Lower leg skin (tissue), 4 donors: Measurements from ENCODE around the gene ANAPC2. TPM values are rescaled to one million over a fixed set of nuclear protein-coding genes. Genes with fewer than 3 reads are reported as not detected.

Source experiments
- DNase-seq, 2 donors: peaks; one replicate each; pipeline ENCODE4 v3.0.0-alpha.2; 2019; ENCODE audit warnings: low spot score in 2 of 2
- H3K4me3 ChIP-seq: fragments of 200-600 bp; sonication (generic); 2 replicates; pipeline ENCODE4 v1.5.1; 2017; ENCODE audit warnings: mild to moderate bottlenecking, low read depth; ENCODE audit not compliant: poor library complexity, severe bottlenecking
- POLR2A ChIP-seq, 2 donors: fragments of 450-650 bp; IDR thresholded peaks; one replicate each; pipeline ENCODE4 v1.6.1; 2016 to 2017; ENCODE audit warnings: antibody characterized with exemption in 2 of 2, mild to moderate bottlenecking in 1 of 2, moderate library complexity in 1 of 2
- WGBS, 2 donors: methylation state at CpG; one replicate each; pipeline ENCODE4 v1.1.5; 2018; 5-methylcytosine and 5-hydroxymethylcytosine counted together
- intact Hi-C: fragments of 100-400 bp; cut with DNase I; formaldehyde crosslinking; loops from one replicate; pipeline ENCODE4 v1.15.0; 2023; ENCODE audit warnings: low total_unique reads
- total RNA-seq, 4 donors: library from RNA; depleted of rRNA; stranded (reverse); fragments of >200 nt; gene quantifications; one replicate each; pipeline ENCODE4 v1.1.0, GENCODE V29; 2016
- TF ChIP-seq, protein P1 (sequence below), 3 donors: fragments of 450-650 bp; IDR thresholded peaks; one replicate each; pipeline ENCODE4 v1.5.1; 2016; ENCODE audit warnings: antibody characterized with exemption in 3 of 3, mild to moderate bottlenecking in 3 of 3, moderate library complexity in 2 of 3

ANAPC2 gene
- total RNA-seq, 4 donors from 2014 or later = 26.2 to 69.3 (median 30.5) TPM

DNA sequence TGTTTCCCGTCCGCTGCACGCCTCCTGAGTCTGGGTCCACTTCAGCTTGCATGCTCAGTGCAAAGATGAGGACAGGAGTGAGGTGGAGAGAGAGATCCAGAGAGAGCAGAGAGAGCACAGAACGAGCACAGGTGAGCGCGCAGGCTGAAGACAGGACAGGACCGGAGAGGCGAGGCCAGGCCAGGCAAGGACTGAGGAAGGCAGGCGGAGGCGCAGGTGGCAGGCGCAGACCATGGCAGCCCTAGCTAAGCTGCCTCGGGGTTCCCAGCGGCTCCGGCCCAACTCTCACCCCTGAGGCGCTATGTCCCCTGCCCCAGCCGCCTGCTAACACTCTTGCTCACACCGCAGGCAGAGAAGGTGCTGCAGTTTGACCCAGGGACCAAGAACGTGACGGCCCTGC is 39.7 kb downstream of the ANAPC2 start:
- 77 to 82% methylated on average over 19 of the region's 19 CpGs for WGBS, 2 donors
- no peak for DNase-seq
- intact Hi-C loops = no loop called here
- no peak overlapping the region for H3K4me3 ChIP-seq
- no peak for TF ChIP-seq POLR2A (IDR thresholded peaks at IDR 0.05)
- TF ChIP-seq, protein P1, sequence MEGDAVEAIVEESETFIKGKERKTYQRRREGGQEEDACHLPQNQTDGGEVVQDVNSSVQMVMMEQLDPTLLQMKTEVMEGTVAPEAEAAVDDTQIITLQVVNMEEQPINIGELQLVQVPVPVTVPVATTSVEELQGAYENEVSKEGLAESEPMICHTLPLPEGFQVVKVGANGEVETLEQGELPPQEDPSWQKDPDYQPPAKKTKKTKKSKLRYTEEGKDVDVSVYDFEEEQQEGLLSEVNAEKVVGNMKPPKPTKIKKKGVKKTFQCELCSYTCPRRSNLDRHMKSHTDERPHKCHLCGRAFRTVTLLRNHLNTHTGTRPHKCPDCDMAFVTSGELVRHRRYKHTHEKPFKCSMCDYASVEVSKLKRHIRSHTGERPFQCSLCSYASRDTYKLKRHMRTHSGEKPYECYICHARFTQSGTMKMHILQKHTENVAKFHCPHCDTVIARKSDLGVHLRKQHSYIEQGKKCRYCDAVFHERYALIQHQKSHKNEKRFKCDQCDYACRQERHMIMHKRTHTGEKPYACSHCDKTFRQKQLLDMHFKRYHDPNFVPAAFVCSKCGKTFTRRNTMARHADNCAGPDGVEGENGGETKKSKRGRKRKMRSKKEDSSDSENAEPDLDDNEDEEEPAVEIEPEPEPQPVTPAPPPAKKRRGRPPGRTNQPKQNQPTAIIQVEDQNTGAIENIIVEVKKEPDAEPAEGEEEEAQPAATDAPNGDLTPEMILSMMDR (IDR thresholded peaks at IDR 0.05) = no peak

DNA sequence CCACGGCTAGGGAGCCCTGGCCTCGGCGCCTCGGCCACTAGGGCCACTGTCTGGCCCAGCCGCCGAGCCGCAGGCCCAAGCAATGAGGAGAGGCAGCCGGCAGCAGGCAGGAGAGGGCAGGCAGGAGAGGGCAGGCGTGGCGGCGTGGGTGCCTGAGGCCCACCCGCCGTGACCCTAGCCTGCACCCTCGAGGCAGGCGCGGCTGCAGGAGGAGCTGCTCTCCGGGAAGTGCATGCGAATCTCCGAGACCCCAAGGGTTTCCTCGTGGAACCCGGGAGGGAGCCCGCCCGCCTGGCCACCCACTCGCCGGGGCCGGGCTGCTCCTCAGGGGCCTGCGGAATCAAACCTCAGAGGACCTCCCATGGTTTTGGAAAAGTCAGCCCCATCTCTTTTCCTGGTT is 40.1 kb downstream of the ANAPC2 start:
- intact Hi-C loops = no loop called here
- 62 to 70% methylated on average over 27 of the region's 27 CpGs for WGBS, 2 donors
- no peak overlapping the region for H3K4me3 ChIP-seq
- TF ChIP-seq, protein P1 (IDR thresholded peaks at IDR 0.05) = no peak
- TF ChIP-seq POLR2A (IDR thresholded peaks at IDR 0.05) = no peak
- DNase-seq = no peak

DNA sequence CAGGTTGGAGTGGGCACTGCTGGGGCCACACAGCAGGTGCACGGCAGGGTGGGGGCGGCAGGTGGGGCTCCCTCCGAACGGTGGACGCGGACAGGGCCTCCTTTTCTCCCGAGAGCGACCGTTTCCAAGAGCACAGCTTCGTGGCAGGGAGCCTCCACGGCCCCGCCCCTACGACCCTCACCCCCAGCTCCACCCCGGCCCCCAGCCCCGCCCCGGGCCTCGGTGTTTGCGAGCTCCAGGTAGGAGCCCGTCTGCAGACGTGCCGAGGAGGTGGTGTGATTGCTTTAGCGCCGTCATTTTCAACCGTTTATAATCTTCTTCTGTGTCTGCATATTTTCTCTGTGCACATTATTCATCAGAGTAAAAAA is 40.6 kb downstream of the ANAPC2 start:
- no peak for DNase-seq
- WGBS, 2 donors = 27 to 36% methylated on average over 11 to 24 of the region's 24 CpGs
- H3K4me3 ChIP-seq = no peak overlapping the region
- intact Hi-C loops = no loop called here
- TF ChIP-seq, protein P1 (IDR thresholded peaks at IDR 0.05) = no peak
- TF ChIP-seq POLR2A (IDR thresholded peaks at IDR 0.05) = no peak

DNA sequence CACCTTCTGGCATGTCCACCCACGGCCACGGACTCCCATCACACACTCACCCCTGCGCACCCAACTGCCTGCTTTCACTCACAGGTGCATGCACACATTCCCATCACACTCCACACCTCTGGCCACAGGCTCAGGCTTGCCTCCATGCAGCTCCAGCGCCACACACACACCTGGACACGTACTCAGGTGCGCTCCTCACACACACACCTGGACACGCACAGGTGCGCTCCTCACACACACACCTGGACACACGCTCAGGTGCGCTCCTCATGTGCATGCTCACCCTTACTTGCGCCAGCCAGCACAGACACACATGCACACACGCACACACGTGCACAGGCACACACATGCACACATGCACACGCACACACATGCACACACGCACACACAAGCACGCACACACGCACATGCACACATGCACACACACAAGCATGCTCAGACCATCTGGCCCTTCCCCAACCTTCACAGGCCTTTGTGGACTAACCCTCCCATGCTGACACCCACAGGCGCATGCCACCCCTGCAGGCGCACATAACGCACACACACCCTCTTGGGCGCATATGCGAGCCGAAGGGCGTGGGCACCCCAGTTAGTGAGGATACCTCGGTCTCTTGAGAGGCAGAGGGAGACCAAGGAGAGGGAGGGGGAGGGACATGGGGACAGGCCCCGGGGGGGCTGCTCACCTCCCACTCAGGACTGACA is 41.1 kb downstream of the ANAPC2 start:
- no peak overlapping the region for H3K4me3 ChIP-seq
- TF ChIP-seq POLR2A (IDR thresholded peaks at IDR 0.05) = no peak
- TF ChIP-seq, protein P1 (IDR thresholded peaks at IDR 0.05) = no peak
- intact Hi-C loops = no loop called here
- DNase-seq = no peak
- 77 to 79% methylated on average over 25 to 26 of the region's 26 CpGs for WGBS, 2 donors

DNA sequence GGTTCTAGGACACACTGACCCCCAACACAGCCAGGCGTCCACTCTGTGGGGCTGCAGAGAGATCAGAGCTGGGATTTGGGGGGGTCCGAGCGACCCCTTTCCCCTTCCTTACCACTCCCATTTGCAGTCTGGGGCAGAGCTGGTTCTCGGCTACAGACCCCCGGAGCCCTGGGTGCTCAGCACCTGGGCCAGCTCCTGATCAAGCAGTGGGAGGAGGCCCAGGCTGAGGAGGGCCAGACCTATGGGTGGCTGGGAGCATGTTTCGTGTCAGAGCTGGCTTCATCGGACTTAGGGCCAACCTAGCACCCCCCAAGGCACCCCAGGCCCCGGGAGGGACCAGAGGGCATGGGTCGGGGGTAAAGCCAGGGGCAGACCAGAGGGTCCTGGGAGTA is 41.8 kb downstream of the ANAPC2 start:
- TF ChIP-seq POLR2A (IDR thresholded peaks at IDR 0.05) = no peak
- TF ChIP-seq, protein P1 (IDR thresholded peaks at IDR 0.05) = no peak
- H3K4me3 ChIP-seq = no peak overlapping the region
- intact Hi-C loops = no loop called here
- 72 to 75% methylated on average over 5 to 9 of the region's 9 CpGs for WGBS, 2 donors
- no peak for DNase-seq
